ENCODE data around the gene VAMP3.

VAMP3 gene

DNA sequence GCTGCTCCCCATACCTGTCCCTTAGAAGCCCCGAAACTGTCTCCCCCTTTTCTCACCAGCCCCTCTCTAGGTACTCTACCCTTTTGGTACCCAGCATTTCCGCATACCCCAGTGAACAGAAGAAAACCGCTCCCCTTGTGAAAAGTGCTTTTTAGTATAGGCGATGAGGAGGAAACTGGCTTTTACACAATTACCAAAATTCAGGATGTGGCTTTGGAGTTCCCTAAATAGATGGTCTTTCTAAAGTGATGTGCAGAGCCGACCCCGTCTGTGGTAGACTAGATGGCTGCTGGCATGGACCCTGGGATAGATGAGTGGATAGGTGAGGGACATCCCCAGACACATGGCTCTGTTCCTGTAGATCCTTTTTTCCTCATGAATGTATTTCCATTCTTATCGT is 10.4 kb downstream of the VAMP3 start:
- peak; percentile 29 for DNase-seq (ENCODE audit: low read depth)
- no peak overlapping the region for H3K4me3 ChIP-seq (ENCODE audit: low read depth, low read length)
- TF ChIP-seq MYC (IDR thresholded peaks at IDR 0.05; ENCODE audit: low read depth, low read length) (no peak), POLR2A (IDR thresholded peaks at IDR 0.05; ENCODE audit: extremely low read depth, insufficient read length) (no peak)
- TF ChIP-seq, protein P1, sequence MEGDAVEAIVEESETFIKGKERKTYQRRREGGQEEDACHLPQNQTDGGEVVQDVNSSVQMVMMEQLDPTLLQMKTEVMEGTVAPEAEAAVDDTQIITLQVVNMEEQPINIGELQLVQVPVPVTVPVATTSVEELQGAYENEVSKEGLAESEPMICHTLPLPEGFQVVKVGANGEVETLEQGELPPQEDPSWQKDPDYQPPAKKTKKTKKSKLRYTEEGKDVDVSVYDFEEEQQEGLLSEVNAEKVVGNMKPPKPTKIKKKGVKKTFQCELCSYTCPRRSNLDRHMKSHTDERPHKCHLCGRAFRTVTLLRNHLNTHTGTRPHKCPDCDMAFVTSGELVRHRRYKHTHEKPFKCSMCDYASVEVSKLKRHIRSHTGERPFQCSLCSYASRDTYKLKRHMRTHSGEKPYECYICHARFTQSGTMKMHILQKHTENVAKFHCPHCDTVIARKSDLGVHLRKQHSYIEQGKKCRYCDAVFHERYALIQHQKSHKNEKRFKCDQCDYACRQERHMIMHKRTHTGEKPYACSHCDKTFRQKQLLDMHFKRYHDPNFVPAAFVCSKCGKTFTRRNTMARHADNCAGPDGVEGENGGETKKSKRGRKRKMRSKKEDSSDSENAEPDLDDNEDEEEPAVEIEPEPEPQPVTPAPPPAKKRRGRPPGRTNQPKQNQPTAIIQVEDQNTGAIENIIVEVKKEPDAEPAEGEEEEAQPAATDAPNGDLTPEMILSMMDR (IDR thresholded peaks at IDR 0.05; ENCODE audit: low read depth, low read length) = no peak
- TF ChIP-seq, protein P2, sequence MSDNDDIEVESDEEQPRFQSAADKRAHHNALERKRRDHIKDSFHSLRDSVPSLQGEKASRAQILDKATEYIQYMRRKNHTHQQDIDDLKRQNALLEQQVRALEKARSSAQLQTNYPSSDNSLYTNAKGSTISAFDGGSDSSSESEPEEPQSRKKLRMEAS (IDR thresholded peaks at IDR 0.05; ENCODE audit: low read depth, low read length) = no peak

DNA sequence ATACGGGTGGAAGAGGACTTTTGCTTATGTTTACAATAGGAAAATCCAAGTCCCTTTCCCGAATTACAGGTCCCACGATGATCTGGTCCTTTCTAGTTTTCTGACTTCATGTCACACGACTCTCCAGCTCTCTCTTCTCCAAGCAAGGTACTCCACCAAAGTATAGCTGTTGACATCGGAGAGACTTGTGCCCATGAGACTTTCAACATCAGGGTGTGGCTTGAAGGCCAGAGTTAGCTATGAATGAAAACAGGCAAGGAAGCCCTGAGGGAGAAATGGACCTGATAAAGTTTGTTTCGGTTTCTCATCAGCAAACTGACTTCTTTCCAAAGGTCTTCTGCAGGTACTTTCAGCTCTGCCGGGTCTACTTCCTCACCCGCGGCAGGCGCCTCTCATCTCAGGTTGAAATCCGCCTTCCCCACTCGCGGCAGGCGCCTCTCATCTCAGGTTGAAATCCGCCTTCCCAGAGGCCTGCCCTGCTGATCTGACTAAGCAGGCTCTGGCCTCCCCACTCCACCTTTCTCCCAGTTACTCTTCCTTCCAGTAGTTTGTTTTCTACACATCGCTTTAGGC is 10.9 kb downstream of the VAMP3 start:
- no peak overlapping the region for H3K4me3 ChIP-seq (ENCODE audit: low read depth, low read length)
- TF ChIP-seq, protein P1 (IDR thresholded peaks at IDR 0.05; ENCODE audit: low read depth, low read length) = no peak
- no peak for TF ChIP-seq MYC (IDR thresholded peaks at IDR 0.05; ENCODE audit: low read depth, low read length)
- TF ChIP-seq, protein P2 (IDR thresholded peaks at IDR 0.05; ENCODE audit: low read depth, low read length) = no peak
- TF ChIP-seq POLR2A (IDR thresholded peaks at IDR 0.05; ENCODE audit: extremely low read depth, insufficient read length) = no peak
- DNase-seq (ENCODE audit: low read depth) = no peak

DNA sequence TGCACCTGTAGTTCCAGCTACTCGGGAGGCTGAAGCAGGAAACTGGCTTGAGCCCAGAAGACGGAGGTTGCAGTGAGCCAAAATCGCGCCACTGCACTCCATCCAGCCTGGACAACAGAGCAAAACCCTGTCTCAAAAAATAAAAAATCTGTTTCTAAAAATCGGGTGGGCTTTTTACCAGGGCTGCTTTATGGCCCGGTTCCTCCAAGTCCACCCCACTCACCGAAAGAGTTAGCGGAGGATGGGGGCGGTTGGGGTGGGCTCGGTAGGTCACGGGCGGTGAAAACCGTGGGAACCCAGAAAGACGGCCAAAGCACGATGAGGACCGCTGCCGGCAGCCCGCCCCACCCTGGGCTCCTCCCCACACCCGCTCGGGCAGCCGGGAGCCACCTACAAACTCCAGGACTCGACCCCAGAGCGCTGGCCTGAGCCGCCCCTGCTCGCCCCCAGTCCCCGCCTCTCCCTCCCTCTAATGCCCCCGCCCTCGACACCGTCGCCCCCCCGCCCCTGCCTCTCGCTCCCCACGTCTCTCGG is 12.1 kb downstream of the VAMP3 start:
- no peak for TF ChIP-seq MYC (IDR thresholded peaks at IDR 0.05; ENCODE audit: low read depth, low read length)
- TF ChIP-seq, protein P1 (IDR thresholded peaks at IDR 0.05; ENCODE audit: low read depth, low read length) = no peak
- no peak for TF ChIP-seq POLR2A (IDR thresholded peaks at IDR 0.05; ENCODE audit: extremely low read depth, insufficient read length)
- TF ChIP-seq, protein P2 (IDR thresholded peaks at IDR 0.05; ENCODE audit: low read depth, low read length) = no peak
- H3K4me3 ChIP-seq (ENCODE audit: low read depth, low read length) = peak overlapping the region; percentile 45
- DNase-seq (ENCODE audit: low read depth) = peak; percentile 69

DNA sequence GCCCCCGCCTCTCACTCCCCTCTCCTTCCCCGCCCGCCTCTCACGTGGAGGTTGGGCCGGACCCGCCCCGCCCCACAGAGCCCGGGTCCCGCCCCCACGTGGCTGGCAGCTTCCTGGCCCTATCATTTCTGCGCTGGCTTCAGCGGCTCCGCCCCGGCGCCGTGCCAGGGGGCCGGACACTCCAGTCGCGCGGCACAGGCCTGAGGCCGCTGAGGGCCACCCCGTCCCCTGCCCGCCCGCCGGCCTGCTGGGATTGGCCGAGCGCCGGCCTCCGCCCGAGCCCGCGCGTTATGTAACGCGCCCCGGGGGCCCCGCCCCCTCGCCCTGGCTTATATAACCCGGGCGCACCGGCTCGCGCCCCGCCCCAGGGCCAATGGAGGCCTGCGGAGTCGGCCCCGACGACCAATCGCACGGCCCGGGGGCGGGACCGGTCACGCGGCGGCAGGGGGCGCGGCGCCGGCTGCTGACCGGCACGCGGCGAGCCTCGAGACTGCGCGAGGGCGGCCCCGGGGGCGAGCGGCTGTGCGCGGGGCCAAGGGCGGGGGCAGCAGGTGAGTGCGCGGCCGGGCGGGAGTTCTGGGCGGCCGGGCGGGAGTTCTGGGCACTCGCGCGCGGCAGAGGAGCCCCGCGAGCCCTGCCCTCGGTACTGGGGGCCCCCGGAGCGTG is 12.9 kb downstream of the VAMP3 start, which contains the start of gene PER3:
Gene PER3, plus strand, starts transcription at position 466 of the 666 bp plus-strand sequence. CDS start 587 bp downstream, outside the sequence.
- TF ChIP-seq, protein P2 (IDR thresholded peaks at IDR 0.05; ENCODE audit: low read depth, low read length) = no peak
- TF ChIP-seq MYC (IDR thresholded peaks at IDR 0.05; ENCODE audit: low read depth, low read length) = no peak
- TF ChIP-seq, protein P1 (IDR thresholded peaks at IDR 0.05; ENCODE audit: low read depth, low read length) = no peak
- peak within 1 kb of the TSS; percentile 45 for H3K4me3 ChIP-seq (ENCODE audit: low read depth, low read length)
- DNase-seq (ENCODE audit: low read depth) = peak; percentile 91

DNA sequence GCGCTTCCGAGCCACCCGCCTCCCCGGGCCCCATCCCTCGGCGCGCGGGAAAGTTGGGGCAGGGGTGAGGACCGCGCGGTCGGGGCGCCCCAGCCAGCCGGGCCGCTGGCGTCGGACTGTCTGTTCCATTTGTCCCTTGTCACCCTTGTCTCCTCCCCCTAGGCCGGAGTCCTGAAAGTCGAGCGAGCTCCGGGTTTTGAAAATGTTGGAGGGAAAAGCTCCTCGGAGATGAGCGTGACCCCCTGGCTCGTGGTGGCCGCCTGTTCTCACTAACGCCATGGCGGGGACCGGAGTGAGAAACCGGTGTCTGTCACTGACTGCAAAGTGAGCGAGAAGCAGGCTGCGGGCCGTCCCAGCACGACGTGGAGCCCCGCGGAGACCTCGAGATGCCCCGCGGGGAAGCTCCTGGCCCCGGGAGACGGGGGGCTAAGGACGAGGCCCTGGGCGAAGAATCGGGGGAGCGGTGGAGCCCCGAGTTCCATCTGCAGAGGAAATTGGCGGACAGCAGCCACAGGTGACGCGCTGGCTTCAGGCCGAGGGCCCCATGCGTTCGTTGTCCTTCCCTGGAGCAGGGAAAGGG is 13.5 kb downstream of the VAMP3 start:
- no peak overlapping the region for H3K4me3 ChIP-seq (ENCODE audit: low read depth, low read length)
- no peak for DNase-seq (ENCODE audit: low read depth)
- TF ChIP-seq, protein P1 (IDR thresholded peaks at IDR 0.05; ENCODE audit: low read depth, low read length) = no peak
- TF ChIP-seq, protein P2 (IDR thresholded peaks at IDR 0.05; ENCODE audit: low read depth, low read length) = no peak
- TF ChIP-seq POLR2A (IDR thresholded peaks at IDR 0.05; ENCODE audit: extremely low read depth, insufficient read length) (no peak), MYC (IDR thresholded peaks at IDR 0.05; ENCODE audit: low read depth, low read length) (no peak)
